HG02884 (cell line): ENCODE measurements around the gene SMAD7.
"Not testable (repeated sequence)": the region's sequence is repeated elsewhere in the genome, so short reads cannot be mapped to it uniquely, and the experiment has no call there.

Experiments
- ATAC-seq: cut with Tn5 transposase; IDR thresholded peaks from one replicate; pipeline ENCODE4 v1.9.1; 2021; ENCODE audit warnings: mild to moderate bottlenecking, moderate library complexity; ENCODE audit not compliant: unreplicated experiment

Gene SMAD7

DNA sequence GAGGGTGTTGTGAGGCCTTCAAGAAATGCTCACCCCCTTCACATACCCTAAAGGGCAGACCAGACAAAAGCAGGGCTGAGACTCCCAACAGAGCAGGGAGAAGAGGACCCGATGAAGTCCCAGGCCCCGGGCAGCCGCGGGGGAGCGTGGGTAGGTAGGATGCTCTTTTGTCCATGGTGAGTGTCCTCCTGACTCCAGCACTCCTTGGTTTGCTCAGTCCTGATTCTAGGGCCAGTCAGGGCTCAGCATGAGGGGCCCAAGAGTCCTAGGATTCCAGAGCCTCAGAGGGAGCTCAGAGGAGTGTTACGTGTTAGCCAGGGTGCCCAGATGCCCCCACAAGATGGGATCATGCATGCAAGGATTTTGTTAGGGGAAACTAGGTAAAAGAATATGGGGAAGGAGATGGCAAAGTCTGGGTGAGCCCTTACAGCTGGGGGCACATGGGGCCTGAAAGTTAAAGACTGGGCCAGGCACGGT is 64.8 kb downstream of the SMAD7 start:
- no peak for ATAC-seq

DNA sequence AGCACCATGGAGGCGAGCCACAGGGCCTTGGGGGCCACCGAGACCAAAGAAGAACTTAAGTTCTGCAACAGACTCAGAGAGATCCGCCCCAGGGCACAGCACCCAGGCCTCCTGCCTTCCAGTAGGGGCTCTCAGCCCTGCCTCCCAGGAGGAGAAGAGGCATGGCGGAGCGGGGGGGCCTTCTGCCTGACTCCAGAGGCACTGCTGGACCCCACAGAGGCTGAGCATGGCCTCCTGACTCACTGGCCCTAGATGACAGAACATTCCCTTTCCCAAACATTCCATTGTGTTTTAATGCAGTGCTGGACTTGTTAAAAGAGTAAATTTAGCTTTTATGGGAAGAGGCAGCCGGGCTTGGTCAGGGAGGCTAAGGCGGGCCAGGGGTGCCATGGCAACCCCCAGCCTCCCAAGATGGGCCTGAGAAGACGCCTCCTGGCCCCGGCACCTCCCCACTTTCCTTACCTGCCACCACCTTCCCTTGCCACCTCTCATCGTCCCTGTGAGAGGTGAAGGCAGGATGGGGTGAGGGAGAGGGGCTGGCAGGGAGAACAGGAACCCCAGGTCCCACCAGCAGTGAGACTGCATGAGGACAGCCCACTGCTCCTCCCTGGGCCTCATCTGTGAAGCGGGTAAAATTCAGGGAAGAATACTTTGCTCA is 65.4 kb downstream of the SMAD7 start:
- no peak for ATAC-seq

DNA sequence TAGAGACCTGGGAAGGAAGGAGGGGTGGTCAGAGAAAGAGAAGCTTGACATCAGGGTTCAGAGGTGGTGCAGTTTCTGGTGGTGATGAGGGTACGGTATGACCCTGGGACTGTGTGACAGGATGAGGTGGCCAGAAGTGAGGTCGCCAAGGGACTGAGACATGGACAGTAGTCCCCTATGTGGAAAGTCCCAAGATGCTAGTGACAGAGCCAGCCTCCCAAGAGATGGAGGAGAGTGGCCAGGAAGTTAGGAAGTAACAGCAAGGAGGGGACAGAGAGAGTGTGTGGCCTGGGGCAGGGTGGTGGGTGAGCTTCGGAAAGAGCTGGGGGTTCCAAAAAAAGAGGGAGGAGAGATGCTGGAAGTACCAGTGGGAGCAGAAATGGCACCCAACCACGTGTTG is 66.0 kb downstream of the SMAD7 start:
- ATAC-seq = no peak

DNA sequence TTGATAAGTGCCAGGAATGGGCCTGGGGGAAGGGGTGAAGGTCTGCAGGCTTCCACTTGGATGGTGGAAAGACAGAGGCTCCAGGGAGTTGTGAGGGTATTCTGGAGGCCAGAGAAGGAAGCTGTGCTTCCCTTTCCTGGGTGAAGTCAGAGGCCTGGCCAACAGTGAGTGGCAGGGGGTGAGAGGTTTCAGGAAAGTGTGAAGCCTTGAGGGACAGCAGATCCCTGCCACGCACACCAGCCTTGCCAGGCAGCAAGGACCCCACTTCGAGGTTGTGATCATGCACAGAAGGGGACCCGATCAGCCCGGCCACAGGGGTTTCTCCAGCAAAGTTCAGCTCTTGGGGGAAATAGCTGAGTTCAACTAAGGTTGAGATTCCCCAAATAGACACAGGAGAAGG is 66.5 kb downstream of the SMAD7 start:
- no peak for ATAC-seq

DNA sequence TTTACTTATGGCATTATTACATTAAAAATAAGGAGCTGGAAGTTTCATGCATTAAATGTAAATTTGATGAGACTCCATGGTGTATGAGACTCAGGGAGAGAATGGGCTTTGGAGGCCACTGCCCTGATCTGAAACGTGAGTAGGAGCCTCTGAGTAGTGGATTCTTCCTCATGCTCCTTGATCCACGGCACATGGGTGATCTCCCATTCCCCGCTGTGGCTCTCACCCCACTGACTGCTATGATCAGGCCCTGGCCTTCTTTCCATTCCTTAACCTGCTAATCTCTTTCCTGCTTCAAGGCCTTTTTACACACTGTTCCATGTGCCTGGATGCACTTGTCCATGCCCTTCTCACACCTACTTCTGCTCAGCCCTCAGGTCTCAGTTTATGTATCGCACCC is 68.4 kb downstream of the SMAD7 start:
- no peak for ATAC-seq

DNA sequence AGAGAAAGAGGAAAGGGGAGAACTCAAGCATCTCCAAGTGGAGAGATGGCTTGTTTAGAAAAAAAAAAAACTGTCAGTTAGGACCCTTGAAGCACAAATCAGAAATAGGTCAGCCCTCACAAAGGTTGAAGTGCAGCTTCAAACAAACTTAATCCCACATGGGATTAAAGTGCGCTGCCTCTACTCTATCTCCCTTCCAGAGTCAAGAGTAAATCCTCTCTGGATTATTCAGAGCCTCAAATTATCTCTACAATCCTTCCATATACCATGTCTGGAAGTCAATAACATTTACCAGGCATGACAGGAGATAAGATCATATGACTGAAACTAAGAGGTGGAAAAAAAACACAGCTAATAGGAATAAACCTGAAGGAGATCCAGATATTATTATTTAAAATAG is 69.8 kb downstream of the SMAD7 start:
- ATAC-seq = no peak

DNA sequence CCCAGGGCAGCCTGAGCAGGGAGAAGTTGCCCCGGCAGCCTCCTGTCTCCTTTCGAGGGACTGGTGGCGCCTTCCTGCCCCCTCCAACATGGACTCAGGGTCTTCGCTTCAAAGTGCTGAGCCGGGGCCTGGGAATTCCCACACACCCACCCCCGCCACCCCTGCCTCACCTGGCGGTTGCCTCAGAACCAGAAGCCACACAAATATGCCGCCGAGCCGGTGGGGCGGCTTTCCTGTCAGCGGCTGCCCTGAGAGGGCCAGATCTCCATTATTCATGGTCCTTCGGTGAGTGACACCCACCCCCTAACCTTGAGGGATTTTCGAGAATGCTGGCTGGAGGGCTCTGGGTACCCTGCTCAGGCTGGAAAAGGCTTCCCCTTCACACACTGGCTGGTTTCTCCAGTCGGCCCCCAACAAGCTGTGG is 71.7 kb downstream of the SMAD7 start:
- no peak for ATAC-seq

DNA sequence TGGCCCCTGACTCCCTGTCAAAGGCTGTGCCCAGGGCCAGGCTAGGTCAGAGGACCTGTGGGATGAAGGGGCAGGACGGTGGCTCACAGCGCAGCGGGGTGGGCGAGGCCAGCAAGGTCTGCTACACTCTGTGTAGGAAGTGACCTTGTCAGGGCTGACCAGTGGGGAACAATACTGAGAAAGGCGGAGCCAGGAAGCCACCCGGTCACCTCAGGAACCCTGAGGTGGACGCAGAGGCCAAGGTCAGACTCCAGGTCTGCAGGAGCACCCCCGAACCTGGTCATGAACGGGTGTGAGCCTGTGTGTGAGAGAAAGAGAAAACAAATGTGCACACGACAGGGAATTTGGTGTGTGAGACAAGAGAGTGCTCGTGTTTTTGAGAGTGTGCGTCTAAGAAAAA is 72.3 kb downstream of the SMAD7 start:
- no peak for ATAC-seq

DNA sequence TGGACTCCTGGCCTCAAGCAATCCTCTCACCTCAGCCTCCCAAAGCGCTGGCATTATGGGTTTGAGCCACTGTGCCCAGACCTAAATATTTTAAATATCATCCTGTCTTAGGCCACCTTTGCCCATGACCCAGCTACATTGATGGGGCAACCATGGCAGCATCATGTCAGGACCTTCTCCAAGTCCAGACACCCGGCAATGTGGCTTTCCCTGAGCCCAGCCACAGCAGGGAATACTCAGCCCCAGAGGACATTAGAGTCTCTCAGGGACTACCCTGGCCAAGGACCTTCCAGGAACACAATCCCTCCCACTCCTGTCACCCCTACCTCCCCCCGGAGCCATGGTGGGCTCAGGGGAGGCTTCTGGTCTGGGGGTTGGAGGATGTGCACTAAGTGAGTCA is 72.8 kb downstream of the SMAD7 start:
- no peak for ATAC-seq

DNA sequence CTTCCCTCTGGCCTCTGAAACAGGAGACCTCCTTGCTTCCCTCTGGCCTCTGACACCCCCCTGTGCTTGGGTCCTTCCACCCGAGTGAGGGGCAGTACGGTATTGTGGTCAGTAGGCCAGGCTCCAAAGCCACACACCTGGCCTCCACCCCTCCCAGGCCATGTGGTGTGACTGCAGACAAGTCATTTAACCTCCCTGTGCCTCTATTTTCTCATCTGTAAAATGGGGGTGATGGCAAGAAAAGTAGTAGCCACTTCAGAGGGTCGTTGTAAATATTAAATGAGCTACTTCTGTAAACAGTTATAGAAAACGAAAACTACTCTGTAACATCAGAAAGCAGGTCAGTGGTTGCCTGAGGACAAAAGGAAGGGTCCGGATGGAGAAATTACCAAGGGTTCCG is 74.2 kb downstream of the SMAD7 start:
- ATAC-seq = no peak

DNA sequence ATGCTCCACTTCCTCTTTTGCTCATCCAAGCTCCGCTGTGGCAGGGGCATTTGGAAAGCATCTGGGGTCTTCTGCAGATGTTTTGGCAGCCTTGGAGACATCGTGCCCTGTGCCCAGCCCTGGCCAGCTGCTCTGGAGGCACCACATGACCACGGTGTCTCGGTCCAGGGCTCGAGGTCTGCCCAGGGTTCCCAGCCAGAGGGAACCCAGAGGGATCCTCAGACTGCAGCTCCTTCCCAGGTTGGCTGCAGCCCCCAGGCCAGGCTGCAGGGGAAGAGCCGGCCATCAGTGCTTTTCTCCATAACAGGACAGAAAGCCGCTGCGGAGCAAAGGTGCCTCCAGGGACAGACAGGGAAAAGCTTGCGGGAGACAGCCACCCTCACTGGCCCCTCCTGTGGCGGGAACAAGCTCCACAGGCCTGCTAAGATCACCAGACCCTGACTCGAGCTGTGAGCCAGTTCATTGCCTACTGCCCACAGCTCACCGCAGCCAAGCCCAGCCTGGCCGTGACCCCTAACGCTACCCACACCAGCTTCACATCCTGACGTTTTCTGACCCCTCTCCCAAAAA is 74.7 kb downstream of the SMAD7 start:
- no peak for ATAC-seq

DNA sequence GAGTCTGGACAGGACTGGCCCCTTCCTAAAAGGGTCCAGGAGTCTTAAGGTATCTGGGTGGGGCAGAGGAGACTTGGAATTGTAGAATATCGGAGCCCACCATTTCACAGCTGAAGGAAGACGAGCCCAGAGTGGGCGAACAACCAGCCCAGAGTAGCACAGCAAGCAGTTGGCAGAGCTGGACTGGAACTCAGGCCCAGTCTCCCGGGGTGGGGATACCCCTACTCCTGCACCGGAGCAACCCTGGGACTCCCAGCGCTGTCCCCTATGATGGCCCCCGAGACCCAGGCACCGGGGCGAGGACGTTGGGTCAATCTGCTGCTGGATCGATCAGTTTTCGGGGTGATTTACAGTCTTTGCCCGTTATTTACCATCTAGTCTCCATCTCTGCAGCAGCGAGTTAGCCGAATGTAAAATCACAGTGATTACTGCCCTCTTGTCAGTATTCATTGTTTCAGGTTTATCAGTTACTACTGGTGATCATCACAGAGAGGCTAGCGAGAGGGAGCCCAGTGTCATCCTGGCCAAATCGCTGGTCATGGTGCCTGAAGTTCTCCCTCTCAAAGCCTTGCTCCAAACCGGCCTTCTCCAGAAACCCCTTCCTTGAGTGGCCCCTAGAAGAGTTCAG is 75.3 kb downstream of the SMAD7 start:
- ATAC-seq = no peak

DNA sequence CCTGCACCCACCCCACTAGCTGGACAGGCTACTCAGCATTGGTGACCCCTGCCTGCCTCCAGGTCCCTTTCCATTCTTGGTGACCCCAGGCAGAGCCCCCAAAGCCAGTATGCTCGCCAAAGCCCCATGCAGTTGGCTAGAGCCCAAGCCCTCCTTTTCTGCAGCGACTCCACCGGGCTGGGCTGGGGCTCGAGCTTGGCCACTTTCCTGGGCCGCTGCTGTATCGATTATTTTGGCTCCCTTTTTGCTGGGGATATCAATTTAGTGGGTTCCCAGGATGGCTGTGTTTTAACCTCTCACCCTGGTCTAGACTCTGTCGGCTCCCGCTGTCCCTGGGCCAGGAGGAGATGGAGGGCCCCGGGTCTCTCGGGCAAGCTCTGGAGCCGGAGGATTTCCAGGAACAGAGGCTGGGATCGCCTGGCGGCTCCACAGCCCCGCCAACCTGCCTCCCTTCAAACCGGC is 76.0 kb downstream of the SMAD7 start:
- no peak for ATAC-seq

DNA sequence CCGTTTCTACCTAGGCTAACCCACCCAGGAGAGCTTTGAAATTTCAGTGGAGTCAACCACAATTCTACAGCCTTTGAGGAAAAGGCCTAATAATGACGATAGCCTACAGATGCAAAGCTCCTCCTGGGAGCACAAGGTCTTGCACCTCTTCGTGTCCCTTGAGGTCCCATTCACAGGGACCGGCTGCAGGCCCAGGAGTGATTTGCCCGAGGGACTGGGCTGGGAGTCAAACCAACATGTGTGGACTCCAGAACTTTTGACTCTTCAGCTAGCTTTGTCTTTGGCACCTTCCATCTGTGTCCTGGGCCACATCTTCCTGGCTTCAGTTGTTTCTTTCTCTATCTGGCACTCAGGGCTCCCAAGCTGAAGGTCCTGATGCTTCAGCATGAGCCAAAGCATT is 76.5 kb downstream of the SMAD7 start:
- ATAC-seq = no peak

DNA sequence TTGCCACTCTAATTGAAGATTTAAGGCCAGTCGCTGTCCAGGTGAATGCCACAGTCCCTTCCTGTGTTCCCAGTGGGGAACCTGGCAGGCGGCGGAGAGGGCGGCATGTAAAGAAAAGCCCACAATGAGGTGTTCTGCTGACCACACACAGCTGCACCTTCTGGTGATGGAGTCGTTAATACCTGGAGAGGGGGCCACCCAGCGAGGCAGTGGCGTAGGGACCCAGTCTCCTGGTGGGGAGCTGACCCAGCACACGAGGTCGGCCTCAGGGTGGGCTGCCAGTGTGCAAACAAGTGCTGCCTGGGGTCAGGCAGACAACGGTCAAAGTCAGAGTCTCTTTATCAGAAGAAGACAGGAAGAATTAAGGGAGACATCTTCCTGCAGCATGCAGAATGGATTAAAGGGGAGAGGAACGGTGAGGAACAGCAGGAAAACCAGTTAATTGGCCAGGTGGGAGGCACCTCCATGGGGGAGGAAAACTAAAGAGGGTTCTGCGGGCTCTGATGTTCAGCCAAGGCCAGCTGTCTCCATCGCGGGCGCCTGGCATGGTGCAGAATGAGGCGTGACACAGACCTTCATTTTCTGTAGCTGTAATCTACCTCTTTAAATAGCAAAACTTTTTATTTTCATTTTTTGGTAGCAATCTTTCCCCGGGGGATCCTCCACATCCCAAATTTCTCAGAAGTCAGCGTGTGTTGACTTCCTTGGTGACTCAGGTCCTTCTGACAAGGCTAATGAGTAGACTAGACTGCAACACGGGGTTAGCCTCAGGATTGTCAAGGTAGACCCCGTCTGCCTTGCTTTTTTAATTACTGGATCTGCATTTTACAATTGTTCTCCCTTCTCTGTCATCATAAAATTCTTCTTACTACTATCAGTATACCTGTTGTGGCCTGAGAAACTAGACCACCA is 78.3 kb downstream of the SMAD7 start:
- ATAC-seq = no peak

DNA sequence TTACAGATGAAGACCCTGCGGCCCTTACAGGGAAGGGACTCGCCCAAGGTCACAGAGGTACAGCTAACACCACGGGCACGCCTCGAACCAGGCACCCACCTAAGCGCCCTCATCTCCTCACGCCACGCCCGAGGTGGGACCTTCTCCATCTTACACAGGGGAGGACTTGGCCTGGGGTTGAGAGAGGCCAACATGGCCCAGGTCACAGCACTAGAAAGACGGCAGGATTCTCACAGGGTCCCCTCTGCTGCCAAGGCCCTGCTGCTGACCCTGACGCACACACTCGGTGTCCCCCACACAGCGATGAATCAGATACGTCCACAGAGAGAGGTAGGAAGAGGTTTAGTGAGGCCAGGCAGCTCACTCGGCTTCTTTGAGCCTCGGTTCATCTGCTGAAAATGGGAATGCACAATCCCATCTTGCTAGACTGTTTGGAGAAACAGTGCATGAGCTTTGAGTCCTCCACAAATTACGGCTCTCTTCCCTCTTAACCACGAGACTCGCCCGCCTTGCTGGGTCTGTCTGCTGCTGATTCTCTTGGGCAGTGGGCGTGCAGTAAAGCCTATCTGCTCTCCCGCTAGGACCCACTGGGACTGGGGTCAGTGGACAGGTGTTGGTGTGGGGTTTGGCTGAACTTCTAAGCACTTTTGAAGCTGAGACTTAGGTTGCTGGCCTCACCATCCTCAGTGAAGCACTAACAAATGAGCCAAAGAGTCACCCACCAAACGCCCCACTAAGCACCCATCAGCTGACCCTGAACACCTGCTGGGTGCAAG is 79.2 kb downstream of the SMAD7 start:
- ATAC-seq = no peak

DNA sequence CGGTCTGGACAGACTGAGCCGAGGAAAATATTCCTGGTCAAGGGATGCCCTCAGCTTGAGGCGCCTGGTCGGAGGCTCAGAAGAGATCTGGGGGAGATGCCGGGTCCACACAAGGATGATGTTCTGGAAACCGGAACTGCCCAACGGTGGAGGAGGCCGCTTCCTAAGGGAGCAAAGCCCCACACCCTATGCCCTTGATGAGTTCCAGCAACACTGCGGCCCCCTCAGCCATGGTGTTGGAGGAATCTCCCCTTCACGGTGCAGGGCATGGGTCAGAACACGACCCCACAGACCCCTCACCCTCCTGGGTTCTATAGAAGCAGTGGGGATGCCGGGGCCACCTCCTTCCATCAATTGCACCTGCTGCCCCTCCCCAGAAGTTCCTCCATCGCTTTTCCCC is 79.8 kb downstream of the SMAD7 start:
- not testable (repeated sequence) for ATAC-seq
